SK-N-SH treated with all-trans-retinoic acid at 6 μM for 48 hours (cell line): Measurements from ENCODE around the gene OR6Y1.

Experiments used
- ATAC-seq: fragments of 200-7000 bp; cut with Tn5 transposase; 3 replicates; pipeline ENCODE4 v1.9.1; 2020; ENCODE audit warnings: mild to moderate bottlenecking, moderate library complexity
- ARNTL ChIP-seq: fragments of 450-650 bp; formaldehyde crosslinking; IDR thresholded peaks from 2 replicates; pipeline ENCODE4 v1.5.0; 2020; ENCODE audit warnings: low read depth, mild to moderate bottlenecking, moderate library complexity, borderline replicate concordance
- BACH2 ChIP-seq: fragments of 250-450 bp; sonication (Bioruptor Pico); IDR thresholded peaks from 2 replicates; pipeline ENCODE4 v1.9.0; 2021; ENCODE audit warnings: mild to moderate bottlenecking, borderline replicate concordance
- CREB5 ChIP-seq: fragments of 250-450 bp; sonication (Bioruptor Pico); IDR thresholded peaks from 2 replicates; pipeline ENCODE4 v1.5.1; 2020; ENCODE audit warnings: low read depth, mild to moderate bottlenecking, moderate library complexity
- CSDC2 ChIP-seq: fragments of 250-450 bp; sonication (Bioruptor Pico); IDR thresholded peaks from 2 replicates; pipeline ENCODE4 v1.5.0; 2020; ENCODE audit warnings: mild to moderate bottlenecking, moderate library complexity
- CSRNP3 ChIP-seq: fragments of 250-450 bp; sonication (Bioruptor Pico); IDR thresholded peaks from 2 replicates; pipeline ENCODE4 v1.5.1; 2021; ENCODE audit warnings: mild to moderate bottlenecking, moderate library complexity
- ESRRG ChIP-seq: fragments of 250-450 bp; sonication (Bioruptor Pico); IDR thresholded peaks from 2 replicates; pipeline ENCODE4 v1.6.1; 2021; ENCODE audit warnings: mild to moderate bottlenecking
- GLIS3 ChIP-seq: fragments of 250-450 bp; sonication (Bioruptor Pico); IDR thresholded peaks from 2 replicates; pipeline ENCODE4 v1.5.0; 2020; ENCODE audit warnings: mild to moderate bottlenecking, moderate library complexity
- ISL1 ChIP-seq: fragments of 250-450 bp; sonication (Bioruptor Pico); IDR thresholded peaks from 2 replicates; pipeline ENCODE4 v2.1.2; 2022; ENCODE audit warnings: mild to moderate bottlenecking, moderate library complexity
- OSR1 ChIP-seq: fragments of 250-450 bp; sonication (Bioruptor Pico); IDR thresholded peaks from 2 replicates; pipeline ENCODE4 v1.8.0; 2022; ENCODE audit warnings: moderate library complexity, mild to moderate bottlenecking, inconsistent platforms
- PATZ1 ChIP-seq: fragments of 250-450 bp; sonication (Bioruptor Pico); IDR thresholded peaks from 2 replicates; pipeline ENCODE4 v1.8.0; 2020; ENCODE audit warnings: mild to moderate bottlenecking, moderate library complexity, borderline replicate concordance
- POU6F1 ChIP-seq: fragments of 250-450 bp; sonication (Bioruptor Pico); IDR thresholded peaks from 2 replicates; pipeline ENCODE4 v1.8.0; 2021; ENCODE audit warnings: low read depth, mild to moderate bottlenecking, moderate library complexity, borderline replicate concordance
- PPARA ChIP-seq: fragments of 250-450 bp; sonication (Bioruptor Pico); IDR thresholded peaks from 2 replicates; pipeline ENCODE4 v1.5.0; 2020; ENCODE audit warnings: mild to moderate bottlenecking, borderline replicate concordance
- RARB ChIP-seq: fragments of 250-450 bp; sonication (Bioruptor Pico); IDR thresholded peaks from 2 replicates; pipeline ENCODE4 v1.8.0; 2021; ENCODE audit warnings: mild to moderate bottlenecking, moderate library complexity
- SNAI2 ChIP-seq: fragments of 250-450 bp; sonication (Bioruptor Pico); IDR thresholded peaks from 2 replicates; pipeline ENCODE4 v1.5.0; 2020; ENCODE audit warnings: mild to moderate bottlenecking, moderate library complexity
- TCF4 ChIP-seq: fragments of 250-450 bp; sonication (Bioruptor Pico); IDR thresholded peaks from 2 replicates; pipeline ENCODE4 v1.8.0; 2021; ENCODE audit warnings: mild to moderate bottlenecking, moderate library complexity, borderline replicate concordance
- TOX ChIP-seq: fragments of 250-450 bp; sonication (Bioruptor Pico); IDR thresholded peaks from 2 replicates; pipeline ENCODE4 v1.8.0; 2021; ENCODE audit warnings: mild to moderate bottlenecking, moderate library complexity, borderline replicate concordance
- TSHZ2 ChIP-seq: fragments of 250-450 bp; sonication (Bioruptor Pico); IDR thresholded peaks from 2 replicates; pipeline ENCODE4 v1.5.0; 2020; ENCODE audit warnings: mild to moderate bottlenecking, moderate library complexity
- ZC3H10 ChIP-seq: fragments of 250-450 bp; sonication (Bioruptor Pico); IDR thresholded peaks from 2 replicates; pipeline ENCODE4 v1.5.1; 2021; ENCODE audit warnings: mild to moderate bottlenecking, moderate library complexity
- ZFP3 ChIP-seq: fragments of 250-450 bp; sonication (Bioruptor Pico); IDR thresholded peaks from 2 replicates; pipeline ENCODE4 v1.5.0; 2020; ENCODE audit warnings: mild to moderate bottlenecking, moderate library complexity
- ZFP30 ChIP-seq: fragments of 450-650 bp; formaldehyde crosslinking; IDR thresholded peaks from 2 replicates; pipeline ENCODE4 v1.5.0; 2022; ENCODE audit warnings: mild to moderate bottlenecking, moderate library complexity
- ZNF565 ChIP-seq: fragments of 450-650 bp; formaldehyde crosslinking; conservative IDR thresholded peaks from 2 replicates; pipeline ENCODE4 v1.5.0; 2020; ENCODE audit warnings: low read depth, mild to moderate bottlenecking, moderate library complexity
- ZNF70 ChIP-seq: fragments of 450-650 bp; formaldehyde crosslinking; IDR thresholded peaks from 2 replicates; pipeline ENCODE4 v1.5.0; 2020; ENCODE audit warnings: mild to moderate bottlenecking, moderate library complexity
- ZNF8 ChIP-seq: fragments of 450-650 bp; formaldehyde crosslinking; IDR thresholded peaks from 2 replicates; pipeline ENCODE4 v1.5.0; 2020; ENCODE audit warnings: mild to moderate bottlenecking, moderate library complexity

OR6Y1 gene

GRCh38 chr1:158564608-158565007 is 10.4 kb upstream of the OR6Y1 start:
- ATAC-seq, result no peak
- TF ChIP-seq OSR1 (CRISPR knock-in tag), result no peak
- no peak for TF ChIP-seq ZFP30 (CRISPR knock-in tag)
- TF ChIP-seq SNAI2 (CRISPR knock-in tag), result no peak
- TF ChIP-seq PATZ1 (CRISPR knock-in tag), result no peak
- no peak for TF ChIP-seq CSDC2 (CRISPR knock-in tag)
- no peak for TF ChIP-seq ZFP3 (CRISPR knock-in tag)
- TF ChIP-seq CSRNP3 (CRISPR knock-in tag), result no peak
- no peak for TF ChIP-seq TCF4
- TF ChIP-seq TSHZ2, result no peak
- TF ChIP-seq ARNTL (CRISPR knock-in tag), result no peak
- TF ChIP-seq ISL1, result no peak
- TF ChIP-seq ZC3H10 (CRISPR knock-in tag), result no peak
- TF ChIP-seq PPARA (CRISPR knock-in tag), result no peak
- TF ChIP-seq POU6F1 (CRISPR knock-in tag), result no peak
- no peak for TF ChIP-seq ZNF565 (CRISPR knock-in tag)
- no peak for TF ChIP-seq TOX
- no peak for TF ChIP-seq ESRRG (CRISPR knock-in tag)

GRCh38 chr1:158563853-158564252 is 9.6 kb upstream of the OR6Y1 start:
- ATAC-seq, result no peak
- no peak for TF ChIP-seq ZFP3 (CRISPR knock-in tag)
- no peak for TF ChIP-seq BACH2 (CRISPR knock-in tag)
- TF ChIP-seq ESRRG (CRISPR knock-in tag), result no peak

- TF ChIP-seq ZNF70 (CRISPR knock-in tag), result no peak
- no peak for TF ChIP-seq ESRRG (CRISPR knock-in tag)
- no peak for TF ChIP-seq GLIS3 (CRISPR knock-in tag)
- no peak for TF ChIP-seq ISL1
- no peak for TF ChIP-seq OSR1 (CRISPR knock-in tag)
- no peak for TF ChIP-seq ARNTL (CRISPR knock-in tag)
- no peak for TF ChIP-seq CSDC2 (CRISPR knock-in tag)
- no peak for TF ChIP-seq ZNF565 (CRISPR knock-in tag)
- no peak for TF ChIP-seq ZC3H10 (CRISPR knock-in tag)
- no peak for TF ChIP-seq ZFP3 (CRISPR knock-in tag)
- TF ChIP-seq TOX, result no peak
- ATAC-seq, result no peak
These were observed 5.5 kb upstream of the OR6Y1 start for GRCh38 chr1:158559696-158560095.

- no peak for ATAC-seq
- TF ChIP-seq CSRNP3 (CRISPR knock-in tag) (no peak), CSDC2 (CRISPR knock-in tag) (no peak), ARNTL (CRISPR knock-in tag) (no peak), PPARA (CRISPR knock-in tag) (no peak), ZC3H10 (CRISPR knock-in tag) (no peak), SNAI2 (CRISPR knock-in tag) (no peak), CREB5 (CRISPR knock-in tag) (no peak), ZNF565 (CRISPR knock-in tag) (no peak), ZNF8 (CRISPR knock-in tag) (no peak), RARB (no peak), ZFP30 (CRISPR knock-in tag) (no peak), ESRRG (CRISPR knock-in tag) (no peak), BACH2 (CRISPR knock-in tag) (no peak), ZFP3 (CRISPR knock-in tag) (no peak), TCF4 (no peak), POU6F1 (CRISPR knock-in tag) (no peak), OSR1 (CRISPR knock-in tag) (no peak)
- TF ChIP-seq, all 23 proteins: peak for 0
These were observed 1.9 kb downstream of the OR6Y1 start for GRCh38 chr1:158552296-158552695.
